Transverse colon (tissue), 4 donors: Measurements from ENCODE around the gene NOX3. TPM values are rescaled to one million over a fixed set of nuclear protein-coding genes. Genes with fewer than 3 reads are reported as not detected.

ENCODE experiments used
- DNase-seq: peaks from one replicate; pipeline ENCODE4 v3.0.0-alpha.2; 2019
- H3K27ac ChIP-seq, 4 donors: fragments of 200-600 bp; sonication (generic); 2 replicates each; pipeline ENCODE4 v1.5.1; 2016 to 2018; ENCODE audit warnings: inconsistent platforms in 4 of 4
- H3K27me3 ChIP-seq: fragments of 200-600 bp; sonication (generic); 2 replicates; pipeline ENCODE4 v1.5.1; 2017; ENCODE audit warnings: inconsistent platforms
- H3K36me3 ChIP-seq, 4 donors: fragments of 200-600 bp; sonication (generic); 2 replicates each; pipeline ENCODE4 v1.5.1; 2017 to 2019; ENCODE audit warnings: inconsistent platforms in 4 of 4
- H3K4me1 ChIP-seq, 4 donors: fragments of 200-600 bp; sonication (generic); 2 replicates each; pipeline ENCODE4 v1.5.1; 2017 to 2020; ENCODE audit warnings: inconsistent platforms in 4 of 4
- H3K4me3 ChIP-seq, 4 donors: fragments of 200-600 bp; sonication (generic); 1 replicate in 1 of 4; 2 replicates in 3 of 4; pipeline versions ENCODE4 v1.5.1 to v1.6.1; 2017 to 2019; ENCODE audit warnings: inconsistent platforms in 4 of 4
- H3K9me3 ChIP-seq, 2 donors: fragments of 200-600 bp; sonication (generic); 2 replicates each; pipeline ENCODE4 v1.5.1; 2017 to 2019; ENCODE audit warnings: inconsistent platforms in 2 of 2
- CTCF ChIP-seq, 5 experiments: fragments of 200-600 bp in 3 of 5; fragments of 450-650 bp in 2 of 5; sonication (generic) in 3 of 5; IDR thresholded peaks; 1 replicate in 2 of 5; 2 replicates in 3 of 5; pipeline ENCODE4 v1.5.1; 2016 to 2017; ENCODE audit warnings: antibody characterized with exemption in 5 of 5, inconsistent platforms in 3 of 5, mild to moderate bottlenecking in 2 of 5, moderate library complexity in 1 of 5
- EP300 ChIP-seq: sonication (generic); formaldehyde crosslinking; IDR thresholded peaks from one replicate; pipeline ENCODE4 v1.6.1; 2017; ENCODE audit warnings: antibody characterized with exemption, low read depth
- POLR2A ChIP-seq: fragments of 450-650 bp; IDR thresholded peaks from one replicate; pipeline ENCODE4 v1.6.1; 2016; ENCODE audit warnings: antibody characterized with exemption, mild to moderate bottlenecking, moderate library complexity
- POLR2AphosphoS5 ChIP-seq, 3 donors: sonication (generic); formaldehyde crosslinking; IDR thresholded peaks; one replicate each; pipeline ENCODE4 v1.6.1; 2016; ENCODE audit warnings: antibody characterized with exemption in 3 of 3
- WGBS, 2 donors: methylation state at CpG; one replicate each; pipeline ENCODE4 v1.1.5; 2018; ENCODE audit warnings: low coverage in 1 of 2; 5-methylcytosine and 5-hydroxymethylcytosine counted together
- in situ Hi-C, 4 donors: fragments of 200-750 bp; cut with MboI; loops; one replicate each; pipeline versions ENCODE4 v1.15.0 to v1.15.1; 2017; ENCODE audit warnings: low sequenced_read_pairs in 3 of 4, low pct_ligation_motif_present in 1 of 4, low pct_unique_long_range_greater_than_20kb in 1 of 4
- intact Hi-C: fragments of 100-400 bp; cut with DNase I; formaldehyde crosslinking; loops from one replicate; pipeline ENCODE4 v1.15.1; 2023; ENCODE audit warnings: low total_unique reads
- total RNA-seq, 4 donors: library from RNA; depleted of rRNA; stranded (reverse); fragments of >200 nt; gene quantifications; one replicate each; pipeline ENCODE4 v1.1.0, GENCODE V29; 2016

The NOX3 gene
- total RNA-seq, 4 donors from 2014 or later = not detected

- TF ChIP-seq POLR2AphosphoS5 (IDR thresholded peaks at IDR 0.05) = no peak
- TF ChIP-seq POLR2A = no peak
- TF ChIP-seq CTCF (IDR thresholded peaks at IDR 0.05) = no peak
- H3K9me3 ChIP-seq = no peaks in the 10 kb centered on the region
- in situ Hi-C loops = no loop called here
Observed at GRCh38 chr6:155378276-155378675, 77.4 kb downstream of the NOX3 start.

GRCh38 chr6:155377061-155377460, 78.6 kb downstream of the NOX3 start:
- Histone ChIP-seq H3K4me3 (no peak overlapping the region), H3K27ac (no peak overlapping the region), H3K27me3 (no peaks in the 10 kb centered on the region), H3K9me3 (no peaks in the 10 kb centered on the region), H3K4me1 (no peaks in the 10 kb centered on the region), H3K36me3 (no peaks in the 10 kb centered on the region)
- intact Hi-C loops = no loop called here
- no peak for TF ChIP-seq POLR2A
- TF ChIP-seq CTCF (IDR thresholded peaks at IDR 0.05) = no peak
- no peak for TF ChIP-seq EP300
- TF ChIP-seq POLR2AphosphoS5 (IDR thresholded peaks at IDR 0.05) = no peak
- DNase-seq = no peak
- WGBS, 2 donors = 94 to 100% methylated on average over 1 of the region's 1 CpG
- in situ Hi-C loops = no loop called here

More at GRCh38 chr6:155378276-155378675, 77.4 kb downstream of the NOX3 start:
- H3K27ac ChIP-seq = no peak overlapping the region
- no peak for DNase-seq
- H3K27me3 ChIP-seq = no peaks in the 10 kb centered on the region
- no peak overlapping the region for H3K4me3 ChIP-seq
- intact Hi-C loops = no loop called here
- H3K36me3 ChIP-seq = no peaks in the 10 kb centered on the region
- H3K4me1 ChIP-seq = no peaks in the 10 kb centered on the region

GRCh38 chr6:155375801-155376200, 79.8 kb downstream of the NOX3 start:
- Histone ChIP-seq H3K9me3 (no peaks in the 10 kb centered on the region), H3K4me3 (no peak overlapping the region), H3K4me1 (no peaks in the 10 kb centered on the region), H3K36me3 (no peaks in the 10 kb centered on the region), H3K27ac (no peak overlapping the region), H3K27me3 (no peaks in the 10 kb centered on the region)
- no peak for TF ChIP-seq POLR2AphosphoS5 (IDR thresholded peaks at IDR 0.05)
- no peak for TF ChIP-seq POLR2A
- TF ChIP-seq EP300 = no peak
- no peak for TF ChIP-seq CTCF (IDR thresholded peaks at IDR 0.05)
- intact Hi-C loops (no loop called here), in situ Hi-C loops (no loop called here)
- WGBS, 2 donors = 65 to 70% methylated on average over 2 of the region's 2 CpGs
- no peak for DNase-seq

GRCh38 chr6:155374681-155375080, 81.0 kb downstream of the NOX3 start:
- intact Hi-C loops = no loop called here
- in situ Hi-C loops = no loop called here

GRCh38 chr6:155373276-155373675, 82.4 kb downstream of the NOX3 start:
- Histone ChIP-seq H3K27ac (no peak overlapping the region), H3K4me1 (no peaks in the 10 kb centered on the region), H3K36me3 (no peaks in the 10 kb centered on the region), H3K4me3 (no peak overlapping the region), H3K9me3 (no peaks in the 10 kb centered on the region), H3K27me3 (no peaks in the 10 kb centered on the region)
- DNase-seq = no peak
- intact Hi-C loops = no loop called here
- WGBS, 2 donors = 65 to 93% methylated on average over 2 to 3 of the region's 3 CpGs
- in situ Hi-C loops = no loop called here
- TF ChIP-seq EP300 (no peak), POLR2A (no peak), POLR2AphosphoS5 (IDR thresholded peaks at IDR 0.05) (no peak), CTCF (IDR thresholded peaks at IDR 0.05) (no peak)

More at GRCh38 chr6:155374681-155375080, 81.0 kb downstream of the NOX3 start:
- TF ChIP-seq POLR2AphosphoS5 (IDR thresholded peaks at IDR 0.05) (no peak), EP300 (no peak)
- H3K4me3 ChIP-seq = no peak overlapping the region
- H3K4me1 ChIP-seq = no peaks in the 10 kb centered on the region
- no peak overlapping the region for H3K27ac ChIP-seq
- no peaks in the 10 kb centered on the region for H3K27me3 ChIP-seq
- no peaks in the 10 kb centered on the region for H3K36me3 ChIP-seq
- DNase-seq = no peak
- WGBS, 2 donors = 78 to 90% methylated on average over 2 of the region's 2 CpGs
- no peaks in the 10 kb centered on the region for H3K9me3 ChIP-seq
